HG03469 (cell line): ENCODE data around the gene KCNAB2.
"Not testable (repeated sequence)": the region's sequence is repeated elsewhere in the genome, so short reads cannot be mapped to it uniquely, and the experiment has no call there.

Experiments used
- ATAC-seq: cut with Tn5 transposase; IDR thresholded peaks from one replicate; pipeline ENCODE4 v1.9.1; 2021; ENCODE audit warnings: mild to moderate bottlenecking, moderate library complexity, moderate number of reproducible peaks; ENCODE audit not compliant: unreplicated experiment

KCNAB2 gene

GRCh38 chr1:6009120-6010040 lies 36.3 kb upstream of the KCNAB2 start:
- ATAC-seq: no peak

- no peak for ATAC-seq
Measured at GRCh38 chr1:6010554-6010953, 35.1 kb upstream of the KCNAB2 start.

- ATAC-seq: no peak
Measured at GRCh38 chr1:6011161-6011945, 34.3 kb upstream of the KCNAB2 start.

- ATAC-seq: no peak
Measured at GRCh38 chr1:6011946-6012258, 33.8 kb upstream of the KCNAB2 start.

- no peak for ATAC-seq
Measured at GRCh38 chr1:6012529-6013318, 33.0 kb upstream of the KCNAB2 start.

GRCh38 chr1:6013491-6013890 lies 32.2 kb upstream of the KCNAB2 start:
- no peak for ATAC-seq

GRCh38 chr1:6014130-6014999 lies 31.3 kb upstream of the KCNAB2 start:
- ATAC-seq: no peak

- ATAC-seq: no peak
Measured at GRCh38 chr1:6016191-6016865, 29.4 kb upstream of the KCNAB2 start.

- ATAC-seq: not testable (repeated sequence)
Measured at GRCh38 chr1:6017654-6018053, 28.0 kb upstream of the KCNAB2 start.

- no peak for ATAC-seq
Measured at GRCh38 chr1:6019166-6019845, 26.4 kb upstream of the KCNAB2 start.

- no peak for ATAC-seq
Measured at GRCh38 chr1:6022193-6022592, 23.5 kb upstream of the KCNAB2 start.

GRCh38 chr1:6023346-6023745 lies 22.3 kb upstream of the KCNAB2 start:
- ATAC-seq: no peak

GRCh38 chr1:6024376-6024775 lies 21.3 kb upstream of the KCNAB2 start:
- no peak for ATAC-seq

- ATAC-seq: no peak
Measured at GRCh38 chr1:6025269-6026094, 20.2 kb upstream of the KCNAB2 start.

GRCh38 chr1:6026095-6026809 lies 19.4 kb upstream of the KCNAB2 start:
- ATAC-seq: peak; percentile 62

- ATAC-seq: no peak
Measured at GRCh38 chr1:6027591-6027990, 18.1 kb upstream of the KCNAB2 start.

- ATAC-seq: no peak
Measured at GRCh38 chr1:6028042-6028850, 17.4 kb upstream of the KCNAB2 start.
